GM23338 (cell line): ENCODE measurements around the gene FBRSL1. TPM values are rescaled to one million over a fixed set of nuclear protein-coding genes. Genes with fewer than 3 reads are reported as not detected.

ENCODE experiments used
- ATAC-seq: fragments of 200-7000 bp; cut with Tn5 transposase; 3 replicates; pipeline ENCODE4 v1.9.1; 2020
- DNase-seq: peaks from one replicate; pipeline ENCODE4 v3.0.0-alpha.2; 2015; ENCODE audit warnings: low spot score
- H2AFZ ChIP-seq: fragments of 200-600 bp; sonication (generic); 2 replicates; pipeline ENCODE4 v1.8.0; 2016; ENCODE audit warnings: antibody characterized with exemption, mild to moderate bottlenecking, moderate library complexity
- H3F3A ChIP-seq: fragments of 200-600 bp; sonication (generic); replicated peaks from 2 replicates; pipeline ENCODE4 v1.8.0; 2017; ENCODE audit warnings: antibody characterized with exemption, mixed run types, low read depth
- H3K27ac ChIP-seq: fragments of 200-600 bp; sonication (generic); 2 replicates; pipeline ENCODE4 v1.6.1; 2016; ENCODE audit warnings: low read depth
- H3K27me3 ChIP-seq: fragments of 200-600 bp; sonication (generic); 2 replicates; pipeline ENCODE4 v1.8.0; 2016; ENCODE audit warnings: mild to moderate bottlenecking, mixed run types, moderate library complexity; ENCODE audit not compliant: insufficient read depth
- H3K36me3 ChIP-seq: fragments of 200-600 bp; sonication (generic); 2 replicates; pipeline ENCODE4 v1.8.0; 2016; ENCODE audit warnings: mild to moderate bottlenecking; ENCODE audit not compliant: insufficient read depth
- H3K4me1 ChIP-seq: fragments of 200-600 bp; sonication (generic); 2 replicates; pipeline ENCODE4 v1.8.0; 2016; ENCODE audit warnings: mild to moderate bottlenecking, moderate library complexity; ENCODE audit not compliant: insufficient read depth
- H3K4me2 ChIP-seq: fragments of 200-600 bp; sonication (generic); 2 replicates; pipeline ENCODE4 v1.7.1; 2017; ENCODE audit warnings: mixed run types
- H3K4me3 ChIP-seq: fragments of 200-600 bp; sonication (generic); 2 replicates; pipeline ENCODE4 v1.6.1; 2016; ENCODE audit warnings: mixed run types
- H3K79me2 ChIP-seq: fragments of 200-600 bp; sonication (generic); replicated peaks from 2 replicates; pipeline ENCODE4 v1.8.0; 2017; ENCODE audit warnings: mild to moderate bottlenecking; ENCODE audit not compliant: insufficient read depth
- H3K9me2 ChIP-seq: fragments of 200-600 bp; sonication (generic); 2 replicates; pipeline ENCODE4 v1.8.0; 2017; ENCODE audit not compliant: insufficient read depth
- H4K20me1 ChIP-seq: fragments of 200-600 bp; sonication (generic); replicated peaks from 2 replicates; pipeline ENCODE4 v1.8.0; 2017; ENCODE audit warnings: mild to moderate bottlenecking; ENCODE audit not compliant: insufficient read depth
- H3K27ac Mint-ChIP-seq: 2 replicates; pipeline ENCODE4 v1.8.0; 2020; ENCODE audit warnings: inconsistent platforms, mild to moderate bottlenecking, moderate library complexity, mixed read lengths
- H3K27me3 Mint-ChIP-seq: 3 replicates; pipeline ENCODE4 v1.8.0; 2022; ENCODE audit warnings: low read depth, mild to moderate bottlenecking, moderate library complexity, mixed read lengths, inconsistent platforms; ENCODE audit not compliant: insufficient read depth, poor library complexity
- H3K36me3 Mint-ChIP-seq: 3 replicates; pipeline ENCODE4 v1.8.0; 2021; ENCODE audit warnings: low read depth, mild to moderate bottlenecking, inconsistent platforms, moderate library complexity, mixed read lengths
- H3K4me1 Mint-ChIP-seq: 3 replicates; pipeline ENCODE4 v1.8.0; 2020; ENCODE audit warnings: mild to moderate bottlenecking, inconsistent platforms, mixed read lengths
- H3K4me3 Mint-ChIP-seq: 3 replicates; pipeline ENCODE4 v1.8.0; 2021; ENCODE audit warnings: moderate library complexity, mild to moderate bottlenecking, inconsistent platforms, mixed read lengths
- H3K9me3 Mint-ChIP-seq: 3 replicates; pipeline ENCODE4 v1.8.0; 2020; ENCODE audit warnings: moderate library complexity, mild to moderate bottlenecking, inconsistent platforms, mixed read lengths
- CREB1 ChIP-seq: fragments of 250-450 bp; sonication (Bioruptor Pico); IDR thresholded peaks from 2 replicates; pipeline ENCODE4 v1.5.0; 2020; ENCODE audit warnings: low read depth, mild to moderate bottlenecking, moderate library complexity
- EZH2 ChIP-seq: fragments of 200-600 bp; sonication (generic); IDR thresholded peaks from one replicate; pipeline ENCODE4 v1.8.0; 2017; ENCODE audit warnings: antibody characterized with exemption, mild to moderate bottlenecking, low read depth; ENCODE audit not compliant: unreplicated experiment
- STAT1 ChIP-seq: IDR thresholded peaks from one replicate; pipeline ENCODE4 v1.6.1; 2016; ENCODE audit warnings: antibody characterized with exemption; ENCODE audit not compliant: unreplicated experiment
- polyA plus RNA-seq: library from polyadenylated mRNA; unstranded; fragments of >200 nt; fragmentation: Nextera tagmentation; extraction: Ambion mirVana; gene quantifications from 2 replicates; pipeline ENCODE4 v1.2.1, GENCODE V29; 2016
- total RNA-seq: library from RNA; depleted of rRNA; stranded (reverse); fragments of >200 nt; shearing (Covaris generic); gene quantifications from 2 replicates; pipeline ENCODE4 v1.2.3, GENCODE V29; 2014
- TF ChIP-seq, protein P1 (sequence below): fragments of 250-450 bp; sonication (Bioruptor Pico); IDR thresholded peaks from 2 replicates; pipeline ENCODE4 v1.5.0; 2020; ENCODE audit warnings: mild to moderate bottlenecking, moderate library complexity
- TF ChIP-seq, protein P2 (sequence below), 2 experiments: fragments of 200-600 bp in 1 of 2; sonication (generic) in 1 of 2; conservative IDR thresholded peaks; 2 replicates each; pipeline versions ENCODE4 v1.5.1 to v1.6.1; 2016 to 2017; ENCODE audit warnings: antibody characterized with exemption in 2 of 2, low read depth in 2 of 2, mild to moderate bottlenecking in 2 of 2, moderate library complexity in 1 of 2

The FBRSL1 gene
- total and polyA plus RNA-seq, 2 experiments from 2014 or later = 37.8 to 89.8 TPM

- H3K4me1 Mint-ChIP-seq = no peaks in the 10 kb centered on the region; the same call in 2 of the 3 replicates
- peaks cover 55% of the 10 kb centered on the region for H3K9me3 Mint-ChIP-seq
- H3K27ac Mint-ChIP-seq = no peak overlapping the region
- peaks cover 43% of the 10 kb centered on the region for H3K36me3 Mint-ChIP-seq
- Histone ChIP-seq H3K4me2 (no peak overlapping the region), H3K36me3 (no peaks in the 10 kb centered on the region), H3K27me3 (peaks cover 58% of the 10 kb centered on the region), H2AFZ (no peak overlapping the region), H3K79me2 (no peaks in the 10 kb centered on the region), H3K9me2 (no peaks in the 10 kb centered on the region), H4K20me1 (no peaks in the 10 kb centered on the region), H3K27ac (no peak overlapping the region), H3F3A (peaks cover 14% of the 10 kb centered on the region), H3K4me1 (no peaks in the 10 kb centered on the region), H3K4me3 (no peak overlapping the region)
- TF ChIP-seq STAT1 (no peak), CREB1 (no peak), EZH2 (no peak)
- TF ChIP-seq, protein P1, sequence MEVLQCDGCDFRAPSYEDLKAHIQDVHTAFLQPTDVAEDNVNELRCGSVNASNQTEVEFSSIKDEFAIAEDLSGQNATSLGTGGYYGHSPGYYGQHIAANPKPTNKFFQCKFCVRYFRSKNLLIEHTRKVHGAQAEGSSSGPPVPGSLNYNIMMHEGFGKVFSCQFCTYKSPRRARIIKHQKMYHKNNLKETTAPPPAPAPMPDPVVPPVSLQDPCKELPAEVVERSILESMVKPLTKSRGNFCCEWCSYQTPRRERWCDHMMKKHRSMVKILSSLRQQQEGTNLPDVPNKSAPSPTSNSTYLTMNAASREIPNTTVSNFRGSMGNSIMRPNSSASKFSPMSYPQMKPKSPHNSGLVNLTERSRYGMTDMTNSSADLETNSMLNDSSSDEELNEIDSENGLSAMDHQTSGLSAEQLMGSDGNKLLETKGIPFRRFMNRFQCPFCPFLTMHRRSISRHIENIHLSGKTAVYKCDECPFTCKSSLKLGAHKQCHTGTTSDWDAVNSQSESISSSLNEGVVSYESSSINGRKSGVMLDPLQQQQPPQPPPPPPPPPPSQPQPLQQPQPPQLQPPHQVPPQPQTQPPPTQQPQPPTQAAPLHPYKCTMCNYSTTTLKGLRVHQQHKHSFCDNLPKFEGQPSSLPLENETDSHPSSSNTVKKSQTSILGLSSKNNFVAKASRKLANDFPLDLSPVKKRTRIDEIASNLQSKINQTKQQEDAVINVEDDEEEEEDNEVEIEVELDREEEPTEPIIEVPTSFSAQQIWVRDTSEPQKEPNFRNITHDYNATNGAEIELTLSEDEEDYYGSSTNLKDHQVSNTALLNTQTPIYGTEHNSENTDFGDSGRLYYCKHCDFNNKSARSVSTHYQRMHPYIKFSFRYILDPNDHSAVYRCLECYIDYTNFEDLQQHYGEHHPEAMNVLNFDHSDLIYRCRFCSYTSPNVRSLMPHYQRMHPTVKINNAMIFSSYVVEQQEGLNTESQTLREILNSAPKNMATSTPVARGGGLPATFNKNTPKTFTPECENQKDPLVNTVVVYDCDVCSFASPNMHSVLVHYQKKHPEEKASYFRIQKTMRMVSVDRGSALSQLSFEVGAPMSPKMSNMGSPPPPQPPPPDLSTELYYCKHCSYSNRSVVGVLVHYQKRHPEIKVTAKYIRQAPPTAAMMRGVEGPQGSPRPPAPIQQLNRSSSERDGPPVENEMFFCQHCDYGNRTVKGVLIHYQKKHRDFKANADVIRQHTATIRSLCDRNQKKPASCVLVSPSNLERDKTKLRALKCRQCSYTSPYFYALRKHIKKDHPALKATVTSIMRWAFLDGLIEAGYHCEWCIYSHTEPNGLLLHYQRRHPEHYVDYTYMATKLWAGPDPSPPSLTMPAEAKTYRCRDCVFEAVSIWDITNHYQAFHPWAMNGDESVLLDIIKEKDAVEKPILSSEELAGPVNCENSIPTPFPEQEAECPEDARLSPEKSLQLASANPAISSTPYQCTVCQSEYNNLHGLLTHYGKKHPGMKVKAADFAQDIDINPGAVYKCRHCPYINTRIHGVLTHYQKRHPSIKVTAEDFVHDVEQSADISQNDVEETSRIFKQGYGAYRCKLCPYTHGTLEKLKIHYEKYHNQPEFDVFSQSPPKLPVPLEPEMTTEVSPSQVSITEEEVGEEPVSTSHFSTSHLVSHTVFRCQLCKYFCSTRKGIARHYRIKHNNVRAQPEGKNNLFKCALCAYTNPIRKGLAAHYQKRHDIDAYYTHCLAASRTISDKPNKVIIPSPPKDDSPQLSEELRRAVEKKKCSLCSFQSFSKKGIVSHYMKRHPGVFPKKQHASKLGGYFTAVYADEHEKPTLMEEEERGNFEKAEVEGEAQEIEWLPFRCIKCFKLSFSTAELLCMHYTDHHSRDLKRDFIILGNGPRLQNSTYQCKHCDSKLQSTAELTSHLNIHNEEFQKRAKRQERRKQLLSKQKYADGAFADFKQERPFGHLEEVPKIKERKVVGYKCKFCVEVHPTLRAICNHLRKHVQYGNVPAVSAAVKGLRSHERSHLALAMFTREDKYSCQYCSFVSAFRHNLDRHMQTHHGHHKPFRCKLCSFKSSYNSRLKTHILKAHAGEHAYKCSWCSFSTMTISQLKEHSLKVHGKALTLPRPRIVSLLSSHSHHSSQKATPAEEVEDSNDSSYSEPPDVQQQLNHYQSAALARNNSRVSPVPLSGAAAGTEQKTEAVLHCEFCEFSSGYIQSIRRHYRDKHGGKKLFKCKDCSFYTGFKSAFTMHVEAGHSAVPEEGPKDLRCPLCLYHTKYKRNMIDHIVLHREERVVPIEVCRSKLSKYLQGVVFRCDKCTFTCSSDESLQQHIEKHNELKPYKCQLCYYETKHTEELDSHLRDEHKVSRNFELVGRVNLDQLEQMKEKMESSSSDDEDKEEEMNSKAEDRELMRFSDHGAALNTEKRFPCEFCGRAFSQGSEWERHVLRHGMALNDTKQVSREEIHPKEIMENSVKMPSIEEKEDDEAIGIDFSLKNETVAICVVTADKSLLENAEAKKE (CRISPR knock-in tag) = no peak
- TF ChIP-seq, protein P2, sequence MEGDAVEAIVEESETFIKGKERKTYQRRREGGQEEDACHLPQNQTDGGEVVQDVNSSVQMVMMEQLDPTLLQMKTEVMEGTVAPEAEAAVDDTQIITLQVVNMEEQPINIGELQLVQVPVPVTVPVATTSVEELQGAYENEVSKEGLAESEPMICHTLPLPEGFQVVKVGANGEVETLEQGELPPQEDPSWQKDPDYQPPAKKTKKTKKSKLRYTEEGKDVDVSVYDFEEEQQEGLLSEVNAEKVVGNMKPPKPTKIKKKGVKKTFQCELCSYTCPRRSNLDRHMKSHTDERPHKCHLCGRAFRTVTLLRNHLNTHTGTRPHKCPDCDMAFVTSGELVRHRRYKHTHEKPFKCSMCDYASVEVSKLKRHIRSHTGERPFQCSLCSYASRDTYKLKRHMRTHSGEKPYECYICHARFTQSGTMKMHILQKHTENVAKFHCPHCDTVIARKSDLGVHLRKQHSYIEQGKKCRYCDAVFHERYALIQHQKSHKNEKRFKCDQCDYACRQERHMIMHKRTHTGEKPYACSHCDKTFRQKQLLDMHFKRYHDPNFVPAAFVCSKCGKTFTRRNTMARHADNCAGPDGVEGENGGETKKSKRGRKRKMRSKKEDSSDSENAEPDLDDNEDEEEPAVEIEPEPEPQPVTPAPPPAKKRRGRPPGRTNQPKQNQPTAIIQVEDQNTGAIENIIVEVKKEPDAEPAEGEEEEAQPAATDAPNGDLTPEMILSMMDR (conservative IDR thresholded peaks at IDR 0.05; ENCODE audit: low read depth in 2 of 2) = no peak
- H3K27me3 Mint-ChIP-seq = peaks cover 67% of the 10 kb centered on the region
- no peak overlapping the region for H3K4me3 Mint-ChIP-seq
- ATAC-seq = no peak
- DNase-seq = no peak
Observed at GRCh38 chr12:132537049-132537448, 47.1 kb downstream of the FBRSL1 start.
